Liver (tissue), 3 donors: ENCODE results near the gene FNBP1L.

Source experiments
- TAF1 ChIP-seq: conservative IDR thresholded peaks from 2 replicates; pipeline ENCODE4 v1.6.1; 2016; ENCODE audit warnings: antibody characterized with exemption, mild to moderate bottlenecking
- TF ChIP-seq, protein P1 (sequence below): fragments of 150-350 bp; IDR thresholded peaks from 2 replicates; pipeline ENCODE4 v1.5.1; 2017; ENCODE audit warnings: improper control_type of control experiment, low read depth, low read length; ENCODE audit not compliant: missing input control
- TF ChIP-seq, protein P2 (sequence below): IDR thresholded peaks from 2 replicates; pipeline ENCODE4 v1.6.1; 2016; ENCODE audit warnings: antibody characterized with exemption
- TF ChIP-seq, protein P3 (sequence below): IDR thresholded peaks from 2 replicates; pipeline ENCODE4 v1.6.1; 2016; ENCODE audit warnings: antibody characterized with exemption
- TF ChIP-seq, protein P4 (sequence below): IDR thresholded peaks from 2 replicates; pipeline ENCODE4 v1.6.1; 2016; ENCODE audit warnings: antibody characterized with exemption, mild to moderate bottlenecking
- donor health status: healthy.
- donor health status: healthy.

DNA sequence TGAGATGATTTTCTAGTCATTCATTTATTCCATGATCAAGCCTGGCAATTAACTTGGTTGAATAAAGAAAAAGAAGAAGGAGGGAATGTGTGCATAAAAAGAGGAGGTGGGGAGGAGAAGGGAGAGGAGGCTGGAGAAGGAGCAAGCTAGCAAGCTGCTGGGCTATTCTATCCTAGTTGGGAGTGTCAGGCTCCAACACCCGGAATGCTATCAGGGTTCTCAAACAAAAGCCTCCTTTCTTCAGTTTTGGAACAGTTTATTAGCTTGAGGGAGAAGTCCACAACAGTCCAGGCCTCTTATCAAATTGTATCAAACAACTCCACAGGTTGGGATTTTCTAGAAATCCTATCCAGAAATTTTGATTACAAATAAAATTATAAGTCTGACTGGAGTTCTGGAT lies 153.8 kb downstream of the FNBP1L start:
- TF ChIP-seq, protein P1, sequence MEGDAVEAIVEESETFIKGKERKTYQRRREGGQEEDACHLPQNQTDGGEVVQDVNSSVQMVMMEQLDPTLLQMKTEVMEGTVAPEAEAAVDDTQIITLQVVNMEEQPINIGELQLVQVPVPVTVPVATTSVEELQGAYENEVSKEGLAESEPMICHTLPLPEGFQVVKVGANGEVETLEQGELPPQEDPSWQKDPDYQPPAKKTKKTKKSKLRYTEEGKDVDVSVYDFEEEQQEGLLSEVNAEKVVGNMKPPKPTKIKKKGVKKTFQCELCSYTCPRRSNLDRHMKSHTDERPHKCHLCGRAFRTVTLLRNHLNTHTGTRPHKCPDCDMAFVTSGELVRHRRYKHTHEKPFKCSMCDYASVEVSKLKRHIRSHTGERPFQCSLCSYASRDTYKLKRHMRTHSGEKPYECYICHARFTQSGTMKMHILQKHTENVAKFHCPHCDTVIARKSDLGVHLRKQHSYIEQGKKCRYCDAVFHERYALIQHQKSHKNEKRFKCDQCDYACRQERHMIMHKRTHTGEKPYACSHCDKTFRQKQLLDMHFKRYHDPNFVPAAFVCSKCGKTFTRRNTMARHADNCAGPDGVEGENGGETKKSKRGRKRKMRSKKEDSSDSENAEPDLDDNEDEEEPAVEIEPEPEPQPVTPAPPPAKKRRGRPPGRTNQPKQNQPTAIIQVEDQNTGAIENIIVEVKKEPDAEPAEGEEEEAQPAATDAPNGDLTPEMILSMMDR, result no peak
- TF ChIP-seq, protein P2, sequence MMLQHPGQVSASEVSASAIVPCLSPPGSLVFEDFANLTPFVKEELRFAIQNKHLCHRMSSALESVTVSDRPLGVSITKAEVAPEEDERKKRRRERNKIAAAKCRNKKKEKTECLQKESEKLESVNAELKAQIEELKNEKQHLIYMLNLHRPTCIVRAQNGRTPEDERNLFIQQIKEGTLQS, result no peak
- TF ChIP-seq, protein P3, sequence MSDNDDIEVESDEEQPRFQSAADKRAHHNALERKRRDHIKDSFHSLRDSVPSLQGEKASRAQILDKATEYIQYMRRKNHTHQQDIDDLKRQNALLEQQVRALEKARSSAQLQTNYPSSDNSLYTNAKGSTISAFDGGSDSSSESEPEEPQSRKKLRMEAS, result no peak
- TF ChIP-seq, protein P4, sequence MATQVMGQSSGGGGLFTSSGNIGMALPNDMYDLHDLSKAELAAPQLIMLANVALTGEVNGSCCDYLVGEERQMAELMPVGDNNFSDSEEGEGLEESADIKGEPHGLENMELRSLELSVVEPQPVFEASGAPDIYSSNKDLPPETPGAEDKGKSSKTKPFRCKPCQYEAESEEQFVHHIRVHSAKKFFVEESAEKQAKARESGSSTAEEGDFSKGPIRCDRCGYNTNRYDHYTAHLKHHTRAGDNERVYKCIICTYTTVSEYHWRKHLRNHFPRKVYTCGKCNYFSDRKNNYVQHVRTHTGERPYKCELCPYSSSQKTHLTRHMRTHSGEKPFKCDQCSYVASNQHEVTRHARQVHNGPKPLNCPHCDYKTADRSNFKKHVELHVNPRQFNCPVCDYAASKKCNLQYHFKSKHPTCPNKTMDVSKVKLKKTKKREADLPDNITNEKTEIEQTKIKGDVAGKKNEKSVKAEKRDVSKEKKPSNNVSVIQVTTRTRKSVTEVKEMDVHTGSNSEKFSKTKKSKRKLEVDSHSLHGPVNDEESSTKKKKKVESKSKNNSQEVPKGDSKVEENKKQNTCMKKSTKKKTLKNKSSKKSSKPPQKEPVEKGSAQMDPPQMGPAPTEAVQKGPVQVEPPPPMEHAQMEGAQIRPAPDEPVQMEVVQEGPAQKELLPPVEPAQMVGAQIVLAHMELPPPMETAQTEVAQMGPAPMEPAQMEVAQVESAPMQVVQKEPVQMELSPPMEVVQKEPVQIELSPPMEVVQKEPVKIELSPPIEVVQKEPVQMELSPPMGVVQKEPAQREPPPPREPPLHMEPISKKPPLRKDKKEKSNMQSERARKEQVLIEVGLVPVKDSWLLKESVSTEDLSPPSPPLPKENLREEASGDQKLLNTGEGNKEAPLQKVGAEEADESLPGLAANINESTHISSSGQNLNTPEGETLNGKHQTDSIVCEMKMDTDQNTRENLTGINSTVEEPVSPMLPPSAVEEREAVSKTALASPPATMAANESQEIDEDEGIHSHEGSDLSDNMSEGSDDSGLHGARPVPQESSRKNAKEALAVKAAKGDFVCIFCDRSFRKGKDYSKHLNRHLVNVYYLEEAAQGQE, result no peak
- no peak for TF ChIP-seq TAF1
